Measurements from ENCODE around the gene SYNE2. TPM values are rescaled to one million over a fixed set of nuclear protein-coding genes. Genes with fewer than 3 reads are reported as not detected.

Gene SYNE2
- polyA plus RNA-seq, 1 donor from 2014 or later: 82.3 TPM

DNA sequence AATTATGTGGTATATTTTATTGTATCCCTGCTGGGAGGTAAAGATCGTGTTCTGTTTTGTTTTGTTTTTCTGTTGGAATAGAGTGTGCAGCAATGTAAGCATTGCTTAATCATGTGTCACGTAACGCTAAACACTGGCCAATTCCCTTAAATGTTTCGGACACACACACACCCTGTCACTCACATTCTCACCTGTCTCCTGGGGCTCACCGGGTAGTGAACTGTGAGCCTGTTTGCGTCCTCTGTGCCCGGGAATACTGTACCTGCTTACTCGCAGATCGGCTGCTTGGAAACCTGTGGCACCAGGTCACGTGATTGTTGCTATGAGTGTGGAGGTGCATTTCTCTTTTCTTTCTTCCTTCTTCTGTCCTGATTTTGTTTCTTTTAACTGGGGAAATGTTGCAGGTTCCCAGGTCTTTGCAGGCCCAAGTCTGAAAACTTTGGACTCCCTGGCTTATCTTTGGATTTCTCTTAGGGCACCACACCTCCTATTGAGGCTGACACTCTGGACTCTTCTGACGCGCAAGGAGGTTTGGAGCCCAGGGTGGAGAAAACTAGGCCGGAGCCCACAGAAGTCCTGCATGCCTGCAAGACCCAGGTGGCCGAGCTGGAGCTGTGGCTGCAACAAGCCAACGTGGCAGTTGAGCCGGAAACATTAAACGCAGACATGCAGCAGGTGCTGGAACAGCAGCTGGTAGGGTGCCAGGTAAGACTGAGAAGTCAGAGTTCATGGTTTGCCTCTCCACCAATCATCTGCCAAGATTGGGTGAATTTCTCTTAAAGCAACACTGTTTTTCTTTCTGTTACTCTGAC is 260.3 kb downstream of the SYNE2 start:
- no peaks in the 10 kb centered on the region for H3K9me2 ChIP-seq (ENCODE audit: insufficient read depth, low read length)
- H4K20me1 ChIP-seq (ENCODE audit: insufficient read depth): no peaks in the 10 kb centered on the region
- no peaks in the 10 kb centered on the region for H3F3A ChIP-seq (ENCODE audit: insufficient read depth, low read length, poor library complexity, severe bottlenecking)
- no peak overlapping the region for H3K4me3 ChIP-seq (ENCODE audit: low read length)
- H3K9ac ChIP-seq (ENCODE audit: low read length): no peak overlapping the region
- H3K9me3 ChIP-seq (ENCODE audit: low read length): no peaks in the 10 kb centered on the region
- TF ChIP-seq POLR2AphosphoS5 (IDR thresholded peaks at IDR 0.05): no peak
- TF ChIP-seq EZH2 (IDR thresholded peaks at IDR 0.05; ENCODE audit: borderline replicate concordance, insufficient read depth, low read length, poor library complexity, severe bottlenecking): no peak
- TF ChIP-seq TAF1 (IDR thresholded peaks at IDR 0.05; ENCODE audit: low read depth): no peak
- TF ChIP-seq SMC3 (conservative IDR thresholded peaks at IDR 0.05; ENCODE audit: poor library complexity): no peak
- TF ChIP-seq, protein P1, sequence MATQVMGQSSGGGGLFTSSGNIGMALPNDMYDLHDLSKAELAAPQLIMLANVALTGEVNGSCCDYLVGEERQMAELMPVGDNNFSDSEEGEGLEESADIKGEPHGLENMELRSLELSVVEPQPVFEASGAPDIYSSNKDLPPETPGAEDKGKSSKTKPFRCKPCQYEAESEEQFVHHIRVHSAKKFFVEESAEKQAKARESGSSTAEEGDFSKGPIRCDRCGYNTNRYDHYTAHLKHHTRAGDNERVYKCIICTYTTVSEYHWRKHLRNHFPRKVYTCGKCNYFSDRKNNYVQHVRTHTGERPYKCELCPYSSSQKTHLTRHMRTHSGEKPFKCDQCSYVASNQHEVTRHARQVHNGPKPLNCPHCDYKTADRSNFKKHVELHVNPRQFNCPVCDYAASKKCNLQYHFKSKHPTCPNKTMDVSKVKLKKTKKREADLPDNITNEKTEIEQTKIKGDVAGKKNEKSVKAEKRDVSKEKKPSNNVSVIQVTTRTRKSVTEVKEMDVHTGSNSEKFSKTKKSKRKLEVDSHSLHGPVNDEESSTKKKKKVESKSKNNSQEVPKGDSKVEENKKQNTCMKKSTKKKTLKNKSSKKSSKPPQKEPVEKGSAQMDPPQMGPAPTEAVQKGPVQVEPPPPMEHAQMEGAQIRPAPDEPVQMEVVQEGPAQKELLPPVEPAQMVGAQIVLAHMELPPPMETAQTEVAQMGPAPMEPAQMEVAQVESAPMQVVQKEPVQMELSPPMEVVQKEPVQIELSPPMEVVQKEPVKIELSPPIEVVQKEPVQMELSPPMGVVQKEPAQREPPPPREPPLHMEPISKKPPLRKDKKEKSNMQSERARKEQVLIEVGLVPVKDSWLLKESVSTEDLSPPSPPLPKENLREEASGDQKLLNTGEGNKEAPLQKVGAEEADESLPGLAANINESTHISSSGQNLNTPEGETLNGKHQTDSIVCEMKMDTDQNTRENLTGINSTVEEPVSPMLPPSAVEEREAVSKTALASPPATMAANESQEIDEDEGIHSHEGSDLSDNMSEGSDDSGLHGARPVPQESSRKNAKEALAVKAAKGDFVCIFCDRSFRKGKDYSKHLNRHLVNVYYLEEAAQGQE (IDR thresholded peaks at IDR 0.05; ENCODE audit: borderline replicate concordance): no peak
- TF ChIP-seq MXI1 (conservative IDR thresholded peaks at IDR 0.05; ENCODE audit: poor library complexity, severe bottlenecking): no peak
- TF ChIP-seq EP300 (conservative IDR thresholded peaks at IDR 0.05; ENCODE audit: poor library complexity, severe bottlenecking): no peak
- no peak overlapping the region for H2AFZ ChIP-seq (ENCODE audit: low read depth, low read length)
- H3K27ac ChIP-seq (ENCODE audit: low read length): no peak overlapping the region
- H3K27me3 ChIP-seq (ENCODE audit: insufficient read depth, low read depth, low read length): no peaks in the 10 kb centered on the region
- H3K36me3 ChIP-seq (ENCODE audit: insufficient read depth, low read length): no peaks in the 10 kb centered on the region
- no peak overlapping the region for H3K4me2 ChIP-seq (ENCODE audit: low read length)
- H3K79me2 ChIP-seq (replicated peaks; ENCODE audit: insufficient read depth, low read length): no peaks in the 10 kb centered on the region

DNA sequence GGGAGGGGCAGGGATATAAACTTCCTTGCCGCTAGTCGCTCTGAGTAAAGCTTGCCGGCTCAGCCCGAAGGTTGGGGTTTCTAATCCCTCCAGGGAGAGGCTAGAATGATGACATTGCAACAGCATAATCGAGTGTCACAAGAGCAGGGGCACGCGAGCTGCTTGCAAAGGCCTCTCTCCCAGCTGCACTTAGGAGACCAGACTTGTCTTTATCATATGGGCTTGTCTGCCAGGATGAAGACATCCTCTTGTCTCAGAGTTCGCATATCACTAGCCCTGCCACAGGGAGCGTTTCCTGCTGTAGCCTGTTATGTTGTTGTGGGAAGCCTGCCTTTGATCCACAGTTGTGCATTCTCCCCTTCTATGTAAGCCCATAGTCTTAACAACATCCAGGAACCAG is 261.4 kb downstream of the SYNE2 start:
- Histone ChIP-seq H3F3A (ENCODE audit: insufficient read depth, low read length, poor library complexity, severe bottlenecking) (no peaks in the 10 kb centered on the region), H3K27ac (ENCODE audit: low read length) (no peak overlapping the region), H3K4me3 (ENCODE audit: low read length) (no peak overlapping the region), H2AFZ (ENCODE audit: low read depth, low read length) (no peak overlapping the region), H3K9ac (ENCODE audit: low read length) (no peak overlapping the region), H3K79me2 (replicated peaks; ENCODE audit: insufficient read depth, low read length) (no peaks in the 10 kb centered on the region), H3K27me3 (ENCODE audit: insufficient read depth, low read depth, low read length) (no peaks in the 10 kb centered on the region), H3K36me3 (ENCODE audit: insufficient read depth, low read length) (no peaks in the 10 kb centered on the region), H3K4me2 (ENCODE audit: low read length) (no peak overlapping the region), H4K20me1 (ENCODE audit: insufficient read depth) (no peaks in the 10 kb centered on the region), H3K9me3 (ENCODE audit: low read length) (no peaks in the 10 kb centered on the region), H3K9me2 (ENCODE audit: insufficient read depth, low read length) (no peaks in the 10 kb centered on the region)
- TF ChIP-seq RAD21 (conservative IDR thresholded peaks at IDR 0.05) (no peak), MXI1 (conservative IDR thresholded peaks at IDR 0.05; ENCODE audit: poor library complexity, severe bottlenecking) (no peak)

DNA sequence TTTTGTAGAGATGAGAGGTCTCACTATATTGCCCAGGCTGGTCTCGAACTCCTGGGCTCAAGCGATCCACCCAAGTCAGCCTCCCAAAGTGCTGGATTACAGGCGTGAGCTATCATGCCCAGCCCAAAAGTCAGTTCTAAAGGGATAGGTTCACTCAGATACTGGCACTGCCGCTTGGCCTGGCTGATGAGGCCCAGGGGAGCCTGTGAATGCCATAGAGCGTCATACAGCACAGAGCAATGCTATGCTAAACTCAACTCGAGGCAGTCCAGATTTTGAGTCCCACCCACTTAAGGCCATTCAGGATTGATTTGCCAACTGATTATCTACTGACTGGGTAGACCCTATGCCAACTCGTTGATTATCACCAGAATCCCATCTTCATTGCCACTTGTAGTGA is 262.0 kb downstream of the SYNE2 start:
- Histone ChIP-seq H3K4me3 (ENCODE audit: low read length) (no peak overlapping the region), H3K4me2 (ENCODE audit: low read length) (no peak overlapping the region), H3F3A (ENCODE audit: insufficient read depth, low read length, poor library complexity, severe bottlenecking) (no peaks in the 10 kb centered on the region), H3K9me2 (ENCODE audit: insufficient read depth, low read length) (no peaks in the 10 kb centered on the region), H3K36me3 (ENCODE audit: insufficient read depth, low read length) (no peaks in the 10 kb centered on the region), H3K27ac (ENCODE audit: low read length) (no peak overlapping the region), H3K9me3 (ENCODE audit: low read length) (no peaks in the 10 kb centered on the region), H3K9ac (ENCODE audit: low read length) (no peak overlapping the region), H3K27me3 (ENCODE audit: insufficient read depth, low read depth, low read length) (no peaks in the 10 kb centered on the region), H3K79me2 (replicated peaks; ENCODE audit: insufficient read depth, low read length) (no peaks in the 10 kb centered on the region), H2AFZ (ENCODE audit: low read depth, low read length) (no peak overlapping the region), H4K20me1 (ENCODE audit: insufficient read depth) (no peaks in the 10 kb centered on the region)
- TF ChIP-seq EZH2 (IDR thresholded peaks at IDR 0.05; ENCODE audit: borderline replicate concordance, insufficient read depth, low read length, poor library complexity, severe bottlenecking) (no peak), MXI1 (conservative IDR thresholded peaks at IDR 0.05; ENCODE audit: poor library complexity, severe bottlenecking) (no peak)
- TF ChIP-seq, protein P1 (IDR thresholded peaks at IDR 0.05; ENCODE audit: borderline replicate concordance): no peak

Measured in neural cell (in vitro differentiated cells).